Choroid plexus epithelial cell (primary cell): Measurements from ENCODE around the gene CARD11.

Experiments used
- DNase-seq: peaks from one replicate; pipeline ENCODE4 v3.0.0-alpha.2; 2010; ENCODE audit warnings: low read depth
- H3K4me3 ChIP-seq: 2 replicates; pipeline ENCODE4 v1.5.1; 2011; ENCODE audit warnings: low read depth, mild to moderate bottlenecking, control low read depth, low read length, moderate library complexity
- CTCF ChIP-seq: conservative IDR thresholded peaks from 2 replicates; pipeline ENCODE4 v1.5.1; 2011; ENCODE audit warnings: low read depth, mild to moderate bottlenecking, control low read depth, inconsistent platforms, low read length, moderate library complexity

Gene CARD11

GRCh38 chr7:2936891-2937580 lies 106.6 kb downstream of the CARD11 start:
- TF ChIP-seq CTCF, result no peak
- no peak for DNase-seq
- H3K4me3 ChIP-seq, result no peak overlapping the region

- no peak for DNase-seq
- no peak for TF ChIP-seq CTCF
- no peak overlapping the region for H3K4me3 ChIP-seq
Observed at GRCh38 chr7:2936301-2936700, 107.4 kb downstream of the CARD11 start.

GRCh38 chr7:2934984-2935740 lies 108.5 kb downstream of the CARD11 start:
- no peak overlapping the region for H3K4me3 ChIP-seq
- peak; percentile 6 for DNase-seq
- TF ChIP-seq CTCF, result no peak

GRCh38 chr7:2934211-2934731 lies 109.4 kb downstream of the CARD11 start:
- peak; percentile 27 for TF ChIP-seq CTCF
- H3K4me3 ChIP-seq, result no peak overlapping the region
- peak; percentile 77 for DNase-seq

- TF ChIP-seq CTCF, result no peak
- no peak for DNase-seq
- H3K4me3 ChIP-seq, result no peak overlapping the region
Observed at GRCh38 chr7:2932402-2933251, 111.0 kb downstream of the CARD11 start.

- no peak for TF ChIP-seq CTCF
- no peak overlapping the region for H3K4me3 ChIP-seq
- DNase-seq, result no peak
Observed at GRCh38 chr7:2931034-2931415, 112.6 kb downstream of the CARD11 start.
